Measurements from ENCODE around the gene PPP2R5B.
"Not testable (repeated sequence)": the region's sequence is repeated elsewhere in the genome, so short reads cannot be mapped to it uniquely, and the experiment has no call there.

The PPP2R5B gene

DNA sequence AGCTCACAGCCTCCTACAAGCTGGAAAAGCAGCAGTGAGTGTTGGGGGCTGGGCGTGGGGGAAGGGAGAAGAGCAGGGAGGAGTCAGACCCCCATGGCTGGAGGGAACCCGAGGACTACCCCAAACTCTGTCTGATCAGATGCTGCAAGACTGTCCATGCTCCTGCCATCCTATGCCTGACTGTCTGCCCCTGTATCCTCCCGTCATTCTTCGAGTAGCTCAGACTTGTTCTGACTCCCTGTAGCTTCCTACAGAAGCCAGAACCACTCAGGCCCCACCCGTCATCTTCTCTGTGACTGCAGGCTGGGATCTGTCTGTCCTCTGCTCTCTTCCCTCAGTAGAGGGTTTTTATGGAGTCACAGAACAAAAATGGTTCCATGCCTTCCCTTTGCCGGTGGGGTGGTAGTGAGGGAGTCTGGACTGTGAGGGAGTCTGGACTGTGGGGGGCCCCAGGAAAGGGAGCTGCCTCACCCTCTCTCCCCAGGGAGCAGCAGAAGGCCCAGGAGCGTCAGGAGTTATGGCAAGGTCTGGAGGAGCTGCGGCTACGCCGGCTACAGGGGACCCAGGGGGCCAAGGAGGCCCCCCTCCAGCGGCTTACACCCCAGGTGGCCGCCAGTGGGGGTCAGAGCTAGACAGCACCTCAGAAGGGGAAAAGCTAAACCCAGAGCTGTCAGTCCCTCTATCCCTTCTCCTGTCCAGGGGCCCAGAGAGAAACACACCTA is 8.9 kb downstream of the PPP2R5B start:
- DNase-seq: no peak

DNA sequence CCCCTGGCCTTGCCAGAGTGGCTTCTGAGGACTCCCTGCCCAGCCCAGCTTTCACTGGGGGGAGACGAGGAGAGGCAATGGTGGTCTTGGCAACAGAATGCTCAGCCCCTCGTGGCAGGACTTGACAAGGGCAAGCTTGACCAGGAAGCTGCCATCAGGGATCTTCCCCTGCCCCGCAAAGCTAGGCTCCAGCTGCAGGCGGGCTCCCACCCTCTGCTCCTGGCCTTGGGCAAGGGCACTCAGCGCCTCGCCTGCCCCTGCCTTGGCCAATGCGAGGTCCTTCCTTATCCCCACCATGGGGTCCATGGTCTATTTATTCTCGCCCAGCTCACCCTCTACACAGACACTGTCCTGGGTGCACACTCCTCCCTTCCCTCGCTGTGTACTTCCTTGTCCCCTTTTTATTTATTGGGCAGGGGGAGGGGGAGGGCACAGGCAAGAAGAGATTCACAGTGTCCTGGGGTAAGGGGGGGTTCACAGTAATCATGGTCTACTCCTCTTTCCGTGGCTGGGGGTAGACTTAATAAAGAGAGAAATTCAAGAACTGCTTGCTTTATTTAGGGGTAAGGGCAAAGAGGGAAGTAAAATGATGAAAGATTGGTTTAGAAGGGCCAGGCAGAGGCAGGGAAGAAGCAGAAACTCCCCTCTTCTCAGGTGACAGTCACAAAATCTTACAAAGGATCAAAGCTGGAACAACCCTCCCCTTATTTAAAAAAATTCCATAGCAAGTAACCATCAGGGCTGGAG is 9.6 kb downstream of the PPP2R5B start:
- no peak for DNase-seq

DNA sequence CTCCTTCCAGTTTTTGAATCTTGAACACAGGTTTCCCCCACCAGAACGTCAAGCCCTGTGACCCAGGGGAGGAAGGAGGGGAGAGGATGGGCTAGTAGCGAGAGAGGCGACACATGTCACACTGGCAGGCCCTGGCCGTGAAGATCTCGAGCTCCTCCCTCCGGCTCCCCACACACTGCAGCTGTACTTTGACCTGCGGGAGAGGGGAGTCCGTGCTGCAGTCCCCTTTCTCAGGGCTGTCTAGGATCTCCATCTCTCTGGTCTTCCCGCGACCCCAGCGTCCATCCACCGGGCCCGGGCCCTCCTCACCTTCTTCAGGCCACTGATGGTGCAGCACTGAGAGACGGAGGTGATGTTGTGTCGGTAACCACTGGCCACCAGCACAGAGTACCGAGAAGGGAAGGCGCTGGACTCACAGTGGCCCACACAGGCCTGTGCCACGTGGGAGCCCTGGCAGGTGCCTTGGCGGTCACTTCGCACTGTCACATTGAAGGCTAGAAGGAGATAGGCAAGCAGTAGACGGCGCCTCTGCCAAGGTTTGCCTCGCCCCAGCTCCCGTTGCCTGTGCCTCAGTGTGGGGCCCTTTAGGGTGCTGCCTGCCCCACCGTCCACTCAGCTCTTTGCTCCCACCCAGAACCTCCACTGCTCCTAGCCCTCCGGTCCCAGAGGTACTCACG is 10.3 kb downstream of the PPP2R5B start:
- DNase-seq: no peak

GRCh38 chr11:64935359-64936081 is 11.0 kb downstream of the PPP2R5B start, which contains the start of gene GPHA2:
GPHA2 (minus strand) TSS chr11:64935893; CDS start chr11:64935460, 433 bp downstream.
- DNase-seq: no peak

DNA sequence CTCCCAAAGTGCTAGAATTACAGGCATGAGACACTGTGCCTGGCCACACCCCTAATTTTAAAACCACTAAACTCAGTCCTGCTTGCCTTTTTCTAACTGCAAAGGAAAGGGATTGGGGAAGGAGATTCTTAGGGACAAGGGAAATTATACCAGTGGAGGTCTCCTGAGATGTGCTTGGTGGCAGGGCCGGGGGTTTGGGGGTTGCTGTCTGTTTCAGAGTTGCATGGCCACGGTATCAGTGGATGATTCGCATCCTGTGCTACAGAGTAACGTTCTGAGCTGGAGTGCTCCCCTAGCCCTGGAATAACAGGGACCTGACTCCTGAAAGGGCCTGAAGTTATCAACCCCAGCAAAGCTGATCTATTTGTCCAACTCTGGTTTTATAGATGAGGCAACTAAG is 12.1 kb downstream of the PPP2R5B start:
- DNase-seq: no peak

DNA sequence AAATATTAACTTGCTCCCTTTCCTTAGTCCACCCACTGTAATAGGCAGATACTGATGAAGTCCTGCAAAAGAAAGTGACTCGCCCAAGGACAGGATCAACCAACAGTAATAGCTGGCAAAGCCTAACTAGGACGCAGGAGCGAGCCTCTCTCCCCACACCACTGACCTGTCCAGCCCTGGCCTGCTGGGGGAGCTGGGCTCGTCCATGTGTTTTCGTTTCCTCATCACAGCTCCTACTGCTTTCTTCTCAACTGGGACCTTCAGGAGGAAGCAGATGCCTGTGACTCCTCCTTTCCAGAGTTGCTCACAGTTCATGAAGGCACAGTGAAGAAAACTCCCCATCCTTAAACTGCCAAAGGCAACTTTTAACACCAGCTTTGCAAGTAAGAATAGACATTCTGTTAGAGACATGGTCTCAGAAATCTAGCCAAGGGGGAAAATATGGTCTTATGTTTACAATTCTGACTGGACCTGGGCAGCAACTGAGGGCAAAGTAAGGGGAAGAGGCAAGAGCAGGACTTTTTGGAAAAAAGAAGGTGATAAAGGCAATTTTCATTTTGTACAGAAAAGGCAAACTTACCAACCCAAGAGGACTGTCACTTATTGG is 22.8 kb downstream of the PPP2R5B start:
- no peak for DNase-seq

DNA sequence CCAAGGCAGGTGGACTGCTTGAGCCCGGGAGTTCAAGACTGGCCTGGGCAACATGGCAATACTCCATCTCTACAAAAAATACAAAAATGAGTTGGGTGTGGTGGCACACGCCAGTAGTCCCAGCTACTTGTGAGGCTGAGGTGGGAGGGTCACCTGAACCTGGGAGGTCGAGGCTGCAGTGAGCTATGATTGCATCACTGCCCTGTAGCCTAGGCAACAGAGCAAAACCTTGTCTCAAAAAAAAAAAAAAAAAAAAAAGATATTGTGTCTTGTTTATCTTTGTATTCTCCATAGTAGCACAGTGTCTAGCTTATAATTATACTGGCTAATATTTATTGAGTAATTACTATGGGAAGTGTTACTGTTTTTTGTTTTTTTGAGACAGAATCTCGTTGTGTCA is 27.0 kb downstream of the PPP2R5B start:
- DNase-seq: no peak

GRCh38 chr11:64954201-64954600 is 29.7 kb downstream of the PPP2R5B start:
- no peak for DNase-seq

DNA sequence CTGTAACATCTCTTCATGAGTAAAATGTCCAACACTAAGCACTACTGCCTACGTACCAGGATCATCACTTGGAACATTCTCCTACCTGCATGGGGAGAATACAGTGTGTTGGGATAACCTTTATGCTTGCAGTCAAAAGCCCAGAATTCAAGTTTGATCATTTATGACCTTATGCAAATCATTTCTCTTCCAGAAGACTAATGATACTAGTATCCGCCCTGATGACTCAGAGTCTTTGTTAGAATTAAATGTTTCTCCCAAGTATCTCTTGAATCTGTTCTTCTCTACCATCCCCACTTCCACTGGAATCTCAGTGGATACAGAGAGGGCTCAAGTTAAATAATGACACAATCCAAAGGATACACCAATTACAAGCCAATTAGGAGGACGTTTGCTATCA is 35.0 kb downstream of the PPP2R5B start:
- no peak for DNase-seq

GRCh38 chr11:64960719-64961118 is 36.2 kb downstream of the PPP2R5B start:
- no peak for DNase-seq

DNA sequence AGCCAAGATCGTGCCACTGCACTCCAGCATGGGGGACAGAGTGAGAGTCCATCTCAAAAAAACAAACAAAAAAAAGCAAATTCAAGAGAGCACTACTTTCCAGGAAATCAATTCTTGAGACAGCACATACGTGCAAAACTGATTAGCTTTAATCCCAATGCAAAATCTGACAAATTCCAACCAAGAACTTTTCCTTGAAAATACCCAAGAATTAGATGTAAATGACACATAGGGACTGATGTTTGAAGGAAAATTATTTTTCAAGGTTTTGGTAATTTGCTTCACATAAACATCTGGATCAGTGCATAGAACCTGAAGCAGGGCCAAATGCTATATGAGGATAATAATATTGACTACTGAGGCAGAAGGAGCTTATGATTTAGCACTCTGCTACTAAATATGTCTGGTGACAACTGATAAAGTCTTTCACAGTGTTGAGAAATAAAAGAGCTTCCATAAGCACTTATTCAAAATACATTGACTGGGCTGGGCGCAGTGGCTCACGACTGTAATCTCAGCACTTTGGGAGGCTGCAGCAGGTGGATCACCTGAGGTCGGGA is 38.7 kb downstream of the PPP2R5B start:
- DNase-seq: no peak

GRCh38 chr11:64967375-64967774 is 42.9 kb downstream of the PPP2R5B start:
- no peak for DNase-seq

DNA sequence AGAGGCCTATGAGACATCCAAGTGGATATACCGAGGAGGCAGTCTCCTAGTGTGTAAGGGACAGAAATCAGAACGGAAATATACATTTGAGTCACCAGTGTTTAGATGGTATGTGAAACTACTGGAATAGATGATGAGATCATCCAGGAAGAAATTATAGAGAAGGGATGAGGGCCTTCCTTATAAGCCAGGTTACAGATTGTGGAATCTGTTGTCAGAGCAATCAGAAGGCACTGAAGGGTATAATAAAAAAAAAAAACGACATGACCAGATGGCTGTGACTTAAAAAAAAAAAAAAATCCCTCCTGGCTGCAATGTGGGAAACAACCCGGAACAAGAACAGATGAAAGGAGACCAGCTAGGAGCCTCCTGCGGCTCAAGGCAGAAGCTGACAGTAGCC is 44.7 kb downstream of the PPP2R5B start:
- no peak for DNase-seq

DNA sequence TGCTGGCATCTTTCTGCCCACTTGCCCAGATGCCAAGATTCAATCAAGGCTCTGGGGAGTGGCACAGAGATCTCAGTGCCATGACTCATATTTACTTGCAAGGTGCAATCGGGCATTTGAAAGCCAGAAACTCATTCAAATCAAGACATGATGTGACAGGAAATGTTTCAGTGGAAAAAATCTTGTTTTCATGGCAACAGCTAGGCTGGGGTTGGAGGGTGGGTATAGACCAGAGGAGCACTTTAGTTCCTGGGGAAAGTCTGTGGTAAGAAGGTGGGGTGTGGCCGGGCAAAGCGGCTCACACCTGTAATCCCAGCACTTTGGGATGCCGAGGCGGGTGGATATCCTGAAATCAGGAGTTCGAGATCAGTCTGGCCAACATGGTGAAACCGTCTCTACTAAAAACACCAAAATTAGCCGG is 46.3 kb downstream of the PPP2R5B start:
- DNase-seq: no peak

- DNase-seq: no peak
Observed at GRCh38 chr11:64971421-64972233, 47.1 kb downstream of the PPP2R5B start, which contains the start of gene MAJIN. MAJIN (minus strand) TSS chr11:64972108; CDS start chr11:64959405, 12,703 bp downstream.

- DNase-seq: no peak
Observed at GRCh38 chr11:64974124-64974523, 49.6 kb downstream of the PPP2R5B start.

DNA sequence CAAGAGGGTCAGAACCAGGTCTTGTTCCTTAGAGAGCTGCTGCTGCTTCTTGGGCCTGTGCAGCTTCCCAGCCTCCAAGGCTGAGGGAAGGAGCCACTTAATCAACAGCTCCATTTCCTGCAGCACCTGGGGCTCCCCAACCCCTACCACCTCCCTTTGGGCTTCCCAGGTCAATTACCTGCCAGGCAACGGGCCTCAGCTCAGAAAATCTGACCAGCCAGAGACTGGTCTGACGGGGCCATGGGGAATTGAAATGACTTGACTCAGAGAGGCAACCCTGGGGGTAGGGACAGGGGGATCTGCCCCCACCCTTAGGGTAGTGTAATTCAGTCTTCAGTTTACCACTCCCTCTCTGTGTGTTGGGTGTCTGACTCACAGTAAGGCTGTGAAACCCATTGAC is 52.2 kb downstream of the PPP2R5B start:
- DNase-seq: no peak

- DNase-seq: not testable (repeated sequence)
Observed at GRCh38 chr11:64983339-64983738, 58.9 kb downstream of the PPP2R5B start.
